HG03520 (cell line): ENCODE results near the gene CCDC102B.
"Not testable (repeated sequence)": the region's sequence is repeated elsewhere in the genome, so short reads cannot be mapped to it uniquely, and the experiment has no call there.

Experiments used
- ATAC-seq: cut with Tn5 transposase; IDR thresholded peaks from one replicate; pipeline ENCODE4 v1.9.1; 2021; ENCODE audit warnings: mild to moderate bottlenecking, moderate library complexity; ENCODE audit not compliant: unreplicated experiment

The CCDC102B gene

DNA sequence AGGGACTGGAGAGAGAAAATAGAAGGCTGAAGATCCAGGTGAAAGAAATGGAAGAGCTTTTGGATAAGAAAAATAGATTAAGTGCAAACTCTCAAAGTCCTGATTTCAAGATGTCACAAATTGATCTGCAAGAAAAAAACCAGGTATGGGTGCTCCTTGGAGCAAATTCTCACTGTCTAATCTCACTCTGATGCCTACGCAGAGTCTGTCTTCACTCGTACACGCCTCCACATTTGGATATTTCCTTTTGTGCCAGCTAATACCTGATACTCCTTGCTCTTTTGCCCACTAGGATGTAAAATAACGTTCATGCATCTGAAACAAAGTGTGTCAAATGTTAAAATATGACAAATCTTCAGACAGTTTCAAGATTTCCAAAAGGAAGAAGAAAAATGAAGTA lies 99.4 kb downstream of the CCDC102B start:
- no peak for ATAC-seq

DNA sequence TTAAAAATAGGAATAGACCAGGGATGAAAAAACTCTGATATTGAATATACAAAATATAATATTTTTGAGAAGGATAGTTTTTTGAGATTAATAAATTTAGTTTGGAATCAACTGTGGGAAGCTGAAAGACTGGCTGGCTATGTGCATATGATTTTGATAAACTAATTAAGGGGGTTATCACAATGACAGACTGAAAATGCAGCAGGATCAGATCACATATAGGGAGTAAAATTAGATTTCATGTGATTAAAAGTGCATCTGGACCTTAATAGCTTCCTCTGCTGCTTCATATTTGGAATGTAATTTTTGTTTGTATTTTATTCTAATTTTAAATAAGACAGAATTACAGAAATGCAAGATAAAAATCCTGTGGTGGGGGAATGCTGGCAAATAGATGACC lies 111.7 kb downstream of the CCDC102B start:
- ATAC-seq = no peak

DNA sequence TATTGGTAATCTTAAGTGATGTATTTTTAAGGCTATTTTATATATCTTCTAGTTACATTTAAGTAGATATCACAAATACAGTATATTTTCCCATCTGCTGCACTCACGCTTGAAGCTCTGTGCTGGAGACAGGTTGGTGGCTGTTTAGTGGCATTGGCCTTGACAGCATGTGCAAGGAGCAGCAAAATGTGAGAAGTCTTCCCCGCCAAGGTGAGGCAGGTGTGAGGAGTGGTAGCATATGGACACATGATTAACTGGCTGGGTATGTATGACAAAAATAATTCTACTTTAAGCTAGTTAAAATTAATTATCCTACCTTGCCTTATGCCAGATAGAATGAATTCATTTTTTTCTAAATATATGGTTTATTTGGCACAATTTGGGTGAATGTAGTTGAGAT lies 117.2 kb downstream of the CCDC102B start:
- no peak for ATAC-seq

GRCh38 chr18:68916734-68917133 lies 118.9 kb downstream of the CCDC102B start:
- ATAC-seq = no peak

DNA sequence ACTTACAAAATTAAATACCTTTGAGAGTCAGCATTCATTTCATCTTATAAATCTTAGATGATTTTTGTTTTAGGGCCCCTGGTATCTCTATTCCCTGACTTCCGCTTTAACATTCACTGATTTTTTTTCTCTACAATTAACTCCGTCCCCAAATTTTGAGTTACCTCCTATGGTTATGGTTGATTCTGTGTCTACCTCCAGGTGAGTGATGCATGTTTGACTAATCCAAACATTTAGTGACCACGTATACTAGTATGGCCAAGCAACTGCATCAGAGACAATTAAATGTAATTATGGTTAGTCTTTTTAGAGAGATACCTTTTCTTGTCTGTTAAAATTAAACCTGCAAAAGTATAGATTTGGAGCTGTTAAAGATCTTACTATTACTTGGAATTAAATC lies 120.3 kb downstream of the CCDC102B start:
- ATAC-seq = no peak

DNA sequence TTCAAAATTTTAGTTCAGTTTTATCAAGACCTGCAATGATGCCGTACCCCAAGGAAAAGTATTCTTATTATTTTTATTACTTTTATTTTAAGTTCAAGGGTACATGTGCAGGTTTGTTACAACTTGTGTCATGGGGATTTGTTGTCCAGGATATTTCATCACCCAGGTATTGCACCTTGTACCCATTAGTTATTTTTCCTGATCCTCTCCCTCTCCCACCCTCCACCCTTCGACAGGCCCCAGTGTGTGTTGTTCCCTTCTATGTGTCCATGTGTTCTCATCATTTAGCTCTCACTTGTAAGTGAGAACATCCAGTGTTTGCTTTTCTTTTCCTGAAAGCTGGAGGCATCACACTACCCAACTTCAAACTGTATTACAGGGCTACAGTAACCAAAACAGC lies 122.0 kb downstream of the CCDC102B start:
- no peak for ATAC-seq

DNA sequence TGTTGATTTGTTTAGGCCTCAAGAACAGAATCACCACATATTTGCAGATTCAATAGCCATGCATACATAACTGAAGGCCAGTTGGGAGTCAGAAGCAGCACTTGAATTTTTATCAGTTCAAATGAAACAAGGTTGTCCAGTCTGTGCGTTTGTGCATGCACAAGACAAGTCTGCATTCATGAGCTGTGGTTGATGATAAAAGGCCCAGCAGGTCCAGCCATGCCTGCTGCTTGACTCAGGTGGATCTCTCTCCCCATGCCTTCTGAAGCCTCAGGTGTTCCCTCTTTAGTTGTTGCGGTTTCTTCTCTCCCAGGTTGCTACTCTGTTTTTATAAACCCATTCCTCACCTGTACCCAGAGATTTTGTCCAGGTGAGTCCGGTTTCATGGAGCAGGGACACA lies 124.5 kb downstream of the CCDC102B start:
- ATAC-seq = no peak

- peak; percentile 93 for ATAC-seq
These were observed 127.4 kb downstream of the CCDC102B start for GRCh38 chr18:68925268-68925667.

- ATAC-seq = no peak
These were observed 131.1 kb downstream of the CCDC102B start for GRCh38 chr18:68928762-68929675.

DNA sequence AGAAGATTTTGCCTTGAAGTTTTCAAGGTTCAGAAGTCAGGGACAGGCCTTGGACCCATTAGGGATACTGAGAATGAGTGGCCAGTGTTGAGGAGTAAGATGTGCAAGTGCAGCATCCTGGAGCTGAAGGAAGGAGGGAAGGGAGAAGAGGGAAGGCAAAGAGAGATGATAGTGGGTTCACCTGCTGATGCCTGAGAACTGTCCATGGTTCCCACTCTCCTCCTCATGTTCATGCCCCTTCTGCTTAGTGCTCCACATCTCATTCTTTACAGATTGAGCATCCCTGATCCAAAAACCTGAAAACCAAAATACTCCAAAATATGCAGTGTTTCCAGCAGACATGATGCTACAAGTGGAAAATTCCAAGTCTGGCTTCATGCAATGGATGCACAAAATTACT lies 137.8 kb downstream of the CCDC102B start:
- ATAC-seq = no peak

- ATAC-seq = no peak
These were observed 139.2 kb downstream of the CCDC102B start for GRCh38 chr18:68937029-68937599.

DNA sequence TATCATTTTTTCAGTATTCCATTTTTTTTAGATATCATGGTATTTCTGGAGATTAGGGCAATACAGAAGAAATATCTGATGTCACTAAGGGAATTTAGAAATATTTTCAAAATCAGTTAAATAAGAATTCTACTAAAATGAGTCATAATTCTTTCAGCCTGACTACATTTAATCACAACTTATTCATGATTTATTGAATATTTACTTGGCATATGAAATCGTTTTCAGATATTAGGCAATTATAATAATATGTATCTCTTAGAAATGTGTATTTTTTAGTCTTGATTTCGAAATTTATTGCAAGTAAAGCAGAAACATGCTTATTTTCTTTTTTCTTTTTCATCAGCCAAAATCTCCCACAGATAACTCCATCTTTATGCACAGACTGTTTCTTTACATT lies 142.2 kb downstream of the CCDC102B start:
- no peak for ATAC-seq

GRCh38 chr18:68940754-68941153 lies 142.9 kb downstream of the CCDC102B start:
- no peak for ATAC-seq

DNA sequence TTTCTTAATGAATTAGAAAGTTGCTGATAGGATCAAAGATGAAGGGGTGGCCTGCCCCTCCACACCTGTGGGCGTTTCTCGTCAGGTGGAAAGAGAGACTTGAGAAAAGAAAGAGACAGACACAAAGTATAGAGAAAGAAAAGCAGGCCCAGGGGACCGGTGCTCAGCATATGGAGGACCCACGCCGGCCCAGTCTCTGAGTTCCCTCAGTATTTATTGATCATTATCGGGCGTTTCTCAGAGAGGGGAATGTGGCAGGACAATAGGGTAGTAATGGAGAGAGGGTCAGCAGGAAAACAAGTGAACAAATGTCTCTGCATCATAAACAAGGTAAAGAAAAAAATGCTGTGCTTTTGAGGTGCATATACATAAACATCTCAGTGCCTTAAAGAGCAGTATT lies 144.3 kb downstream of the CCDC102B start:
- ATAC-seq = no peak

GRCh38 chr18:68943861-68944260 lies 146.0 kb downstream of the CCDC102B start:
- ATAC-seq = not testable (repeated sequence)

GRCh38 chr18:68944330-68944729 lies 146.4 kb downstream of the CCDC102B start:
- no peak for ATAC-seq

- no peak for ATAC-seq
These were observed 146.9 kb downstream of the CCDC102B start for GRCh38 chr18:68944826-68945225.

DNA sequence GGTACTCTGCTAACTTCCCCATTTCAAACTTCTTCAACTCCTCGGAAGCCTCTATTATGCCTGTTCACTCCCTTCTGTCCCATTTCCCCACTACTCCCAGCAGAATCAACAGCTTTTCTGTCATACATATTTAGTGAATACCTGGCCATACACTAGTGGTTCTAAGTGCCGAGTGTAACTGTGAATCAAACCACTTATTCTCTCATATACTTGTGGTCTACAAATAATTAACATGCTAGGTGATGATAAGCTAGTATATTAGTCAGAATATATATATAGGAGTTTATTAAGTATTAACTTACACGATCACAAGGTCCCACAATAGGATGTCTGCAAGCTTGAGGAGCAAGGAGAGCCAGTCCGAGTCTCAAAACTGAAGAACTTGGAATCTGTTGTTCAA lies 150.7 kb downstream of the CCDC102B start:
- ATAC-seq = no peak

DNA sequence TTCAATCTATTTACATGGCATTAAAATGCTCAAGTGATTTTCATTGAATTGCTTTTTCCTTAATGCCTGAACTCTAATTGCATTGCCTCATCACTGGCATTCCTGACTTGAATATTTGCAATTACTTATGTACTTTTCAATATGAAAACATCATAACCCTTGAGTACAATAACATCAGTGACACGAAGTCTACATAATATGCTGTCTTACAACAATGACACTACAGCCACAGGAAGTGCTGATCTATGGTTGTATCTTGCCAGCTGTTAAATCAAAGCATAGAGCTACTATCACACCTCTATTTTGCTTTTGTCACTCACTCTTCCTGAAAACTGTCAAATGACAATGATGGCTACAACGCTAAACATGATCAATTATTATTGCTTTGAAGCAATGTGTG lies 156.9 kb downstream of the CCDC102B start:
- ATAC-seq = no peak

- ATAC-seq = no peak
These were observed 158.8 kb downstream of the CCDC102B start for GRCh38 chr18:68956650-68957049.

GRCh38 chr18:68960355-68960754 lies 162.5 kb downstream of the CCDC102B start:
- no peak for ATAC-seq

DNA sequence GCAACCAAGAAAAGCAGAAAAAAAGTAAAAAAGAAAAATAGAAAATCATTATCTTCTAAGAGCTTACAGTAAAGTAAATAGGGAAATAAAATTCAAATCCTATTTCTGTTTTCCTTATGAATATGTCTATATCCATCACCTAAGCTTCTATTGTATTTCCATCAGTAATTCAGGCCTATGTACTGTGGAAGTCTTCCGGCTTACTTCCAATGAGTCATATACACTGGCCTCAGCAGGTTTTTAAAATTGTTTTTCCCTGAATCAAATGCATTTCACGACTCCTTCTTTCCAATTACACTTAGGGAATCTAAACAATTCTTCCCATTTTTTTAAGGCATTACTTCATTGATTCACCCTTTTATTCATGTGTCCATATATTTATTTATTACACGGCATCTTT lies 164.7 kb downstream of the CCDC102B start:
- ATAC-seq = no peak
